Neural crest cell (in vitro differentiated cells): Measurements from ENCODE around the gene ZNF18. TPM values are rescaled to one million over a fixed set of nuclear protein-coding genes. Genes with fewer than 3 reads are reported as not detected.

Experiments used
- DNase-seq: peaks from one replicate; pipeline ENCODE4 v3.0.0; 2021; ENCODE audit warnings: low read depth, mixed read lengths, low spot score
- H3K27ac Mint-ChIP-seq: one replicate; pipeline ENCODE4 v1.8.0; 2021; ENCODE audit warnings: mild to moderate bottlenecking, mixed read lengths; ENCODE audit not compliant: unreplicated experiment
- H3K27me3 Mint-ChIP-seq: 2 replicates; pipeline ENCODE4 v1.8.0; 2021; ENCODE audit warnings: low read depth, mild to moderate bottlenecking, mixed read lengths
- H3K36me3 Mint-ChIP-seq: 2 replicates; pipeline ENCODE4 v1.8.0; 2021; ENCODE audit warnings: low read depth, mild to moderate bottlenecking, mixed read lengths
- H3K4me1 Mint-ChIP-seq: 2 replicates; pipeline ENCODE4 v1.8.0; 2021; ENCODE audit warnings: mixed read lengths
- H3K4me3 Mint-ChIP-seq: one replicate; pipeline ENCODE4 v1.8.0; 2021; ENCODE audit warnings: mild to moderate bottlenecking, mixed read lengths
- H3K9me3 Mint-ChIP-seq: 2 replicates; pipeline ENCODE4 v1.8.0; 2021; ENCODE audit warnings: mixed read lengths
- total RNA-seq: library from RNA; stranded (reverse); gene quantifications from 2 replicates; pipeline ENCODE4 v1.2.1, GENCODE V29; 2021
- TF ChIP-seq, protein P1 (sequence below): fragments of 200-600 bp; sonication (generic); conservative IDR thresholded peaks from 2 replicates; pipeline ENCODE4 v1.5.0; 2021; ENCODE audit warnings: antibody characterized with exemption, mild to moderate bottlenecking

ZNF18 gene
- total RNA-seq, 1 donor from 2014 or later = 7.5 TPM

DNA sequence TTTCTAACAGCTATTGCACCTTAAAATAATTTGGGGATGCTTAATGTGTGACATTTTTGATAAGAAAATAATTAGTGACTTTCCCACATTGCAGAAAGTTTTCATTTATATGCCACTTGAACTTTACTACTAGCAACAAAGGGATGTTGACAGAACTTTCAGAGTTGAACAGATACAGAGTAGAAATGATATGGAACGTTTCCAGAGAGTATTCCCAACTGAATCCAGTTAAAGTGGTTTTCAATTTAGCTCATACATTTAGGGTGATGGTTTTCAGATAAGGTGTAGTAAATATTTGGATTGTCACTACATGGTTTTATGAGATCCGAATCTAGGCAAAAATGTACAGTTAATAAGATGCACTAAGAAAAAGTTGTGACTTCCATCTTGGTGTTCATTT is 40.7 kb upstream of the ZNF18 start:
- no peaks in the 10 kb centered on the region for H3K9me3 Mint-ChIP-seq
- TF ChIP-seq, protein P1, sequence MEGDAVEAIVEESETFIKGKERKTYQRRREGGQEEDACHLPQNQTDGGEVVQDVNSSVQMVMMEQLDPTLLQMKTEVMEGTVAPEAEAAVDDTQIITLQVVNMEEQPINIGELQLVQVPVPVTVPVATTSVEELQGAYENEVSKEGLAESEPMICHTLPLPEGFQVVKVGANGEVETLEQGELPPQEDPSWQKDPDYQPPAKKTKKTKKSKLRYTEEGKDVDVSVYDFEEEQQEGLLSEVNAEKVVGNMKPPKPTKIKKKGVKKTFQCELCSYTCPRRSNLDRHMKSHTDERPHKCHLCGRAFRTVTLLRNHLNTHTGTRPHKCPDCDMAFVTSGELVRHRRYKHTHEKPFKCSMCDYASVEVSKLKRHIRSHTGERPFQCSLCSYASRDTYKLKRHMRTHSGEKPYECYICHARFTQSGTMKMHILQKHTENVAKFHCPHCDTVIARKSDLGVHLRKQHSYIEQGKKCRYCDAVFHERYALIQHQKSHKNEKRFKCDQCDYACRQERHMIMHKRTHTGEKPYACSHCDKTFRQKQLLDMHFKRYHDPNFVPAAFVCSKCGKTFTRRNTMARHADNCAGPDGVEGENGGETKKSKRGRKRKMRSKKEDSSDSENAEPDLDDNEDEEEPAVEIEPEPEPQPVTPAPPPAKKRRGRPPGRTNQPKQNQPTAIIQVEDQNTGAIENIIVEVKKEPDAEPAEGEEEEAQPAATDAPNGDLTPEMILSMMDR = no peak
- H3K27ac Mint-ChIP-seq = no peak overlapping the region
- H3K36me3 Mint-ChIP-seq = no peaks in the 10 kb centered on the region
- DNase-seq = no peak
- H3K27me3 Mint-ChIP-seq = no peaks in the 10 kb centered on the region
- no peak overlapping the region for H3K4me3 Mint-ChIP-seq
- H3K4me1 Mint-ChIP-seq = no peaks in the 10 kb centered on the region

- Mint-ChIP-seq H3K27me3 (no peaks in the 10 kb centered on the region), H3K36me3 (no peaks in the 10 kb centered on the region), H3K9me3 (no peaks in the 10 kb centered on the region), H3K27ac (no peak overlapping the region), H3K4me1 (no peaks in the 10 kb centered on the region), H3K4me3 (no peak overlapping the region)
- TF ChIP-seq, protein P1 = no peak
- no peak for DNase-seq
Observed at GRCh38 chr17:12035673-12036072, 38.4 kb upstream of the ZNF18 start.

- Mint-ChIP-seq H3K27ac (no peak overlapping the region), H3K27me3 (no peaks in the 10 kb centered on the region), H3K36me3 (no peaks in the 10 kb centered on the region), H3K4me3 (no peak overlapping the region), H3K9me3 (no peaks in the 10 kb centered on the region), H3K4me1 (no peaks in the 10 kb centered on the region)
- TF ChIP-seq, protein P1 = no peak
- no peak for DNase-seq
Observed at GRCh38 chr17:12034538-12034937, 37.3 kb upstream of the ZNF18 start.

- TF ChIP-seq, protein P1 = no peak
- no peaks in the 10 kb centered on the region for H3K27me3 Mint-ChIP-seq
Observed at GRCh38 chr17:12028611-12029010, 31.3 kb upstream of the ZNF18 start.

GRCh38 chr17:12027658-12028057 is 30.4 kb upstream of the ZNF18 start:
- Mint-ChIP-seq H3K4me1 (peaks cover 13% of the 10 kb centered on the region), H3K4me3 (no peak overlapping the region), H3K36me3 (no peaks in the 10 kb centered on the region), H3K9me3 (no peaks in the 10 kb centered on the region), H3K27me3 (no peaks in the 10 kb centered on the region), H3K27ac (no peak overlapping the region)
- no peak for DNase-seq
- TF ChIP-seq, protein P1 = no peak

More at GRCh38 chr17:12028611-12029010, 31.3 kb upstream of the ZNF18 start:
- Mint-ChIP-seq H3K4me3 (no peak overlapping the region), H3K27ac (no peak overlapping the region), H3K4me1 (peaks cover 4% of the 10 kb centered on the region), H3K9me3 (no peaks in the 10 kb centered on the region), H3K36me3 (no peaks in the 10 kb centered on the region)
- DNase-seq = no peak

DNA sequence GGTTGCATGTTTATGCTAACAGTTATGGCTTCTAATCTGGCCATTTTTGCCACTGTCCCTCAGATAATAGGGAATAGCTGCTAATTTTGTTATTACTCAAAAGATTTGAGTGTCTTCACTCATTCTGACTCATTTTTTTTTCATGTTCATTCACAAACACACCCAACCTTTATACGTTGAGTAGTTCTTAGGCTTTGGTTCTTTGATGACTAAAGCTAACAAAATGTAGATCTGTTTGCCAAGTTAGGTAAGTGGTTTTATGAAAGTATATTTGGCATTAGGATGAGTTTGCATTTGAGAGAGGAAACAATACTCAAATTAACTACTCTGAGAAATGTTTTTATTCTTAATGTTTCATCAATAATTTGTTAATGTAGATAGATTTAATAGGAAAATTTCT is 27.1 kb upstream of the ZNF18 start:
- no peaks in the 10 kb centered on the region for H3K9me3 Mint-ChIP-seq
- H3K36me3 Mint-ChIP-seq = no peaks in the 10 kb centered on the region
- DNase-seq = no peak
- peaks cover 12% of the 10 kb centered on the region for H3K27me3 Mint-ChIP-seq
- H3K4me3 Mint-ChIP-seq = peak overlapping the region; percentile 14
- TF ChIP-seq, protein P1 = no peak
- H3K27ac Mint-ChIP-seq = no peak overlapping the region
- peaks cover 25% of the 10 kb centered on the region for H3K4me1 Mint-ChIP-seq
